RWPE2 (cell line): ENCODE measurements around the gene GHRHR.

Source experiments
- ATAC-seq: fragments of 200-7000 bp; cut with Tn5 transposase; 3 replicates; pipeline ENCODE4 v1.9.1; 2021; ENCODE audit warnings: low read depth
- DNase-seq: peaks from one replicate; pipeline ENCODE4 v3.0.0-alpha.2; 2020; ENCODE audit warnings: low spot score
- H3K27ac ChIP-seq: fragments of 450-650 bp; 2 replicates; pipeline ENCODE4 v1.5.1; 2017; ENCODE audit warnings: mild to moderate bottlenecking; ENCODE audit not compliant: poor library complexity, severe bottlenecking
- H3K27me3 ChIP-seq: fragments of 250-450 bp; sonication (Bioruptor Pico); 2 replicates; pipeline ENCODE4 v1.5.1; 2021; ENCODE audit warnings: mild to moderate bottlenecking, moderate library complexity; ENCODE audit not compliant: insufficient read depth, poor library complexity, severe bottlenecking
- H3K36me3 ChIP-seq: fragments of 250-450 bp; sonication (Bioruptor Pico); 2 replicates; pipeline ENCODE4 v1.5.1; 2020; ENCODE audit warnings: low read depth, mild to moderate bottlenecking, moderate library complexity
- H3K4me1 ChIP-seq: fragments of 250-450 bp; sonication (Bioruptor Pico); 2 replicates; pipeline ENCODE4 v1.5.1; 2021; ENCODE audit warnings: mild to moderate bottlenecking, moderate library complexity; ENCODE audit not compliant: insufficient read depth, poor library complexity, severe bottlenecking
- H3K4me3 ChIP-seq: fragments of 250-450 bp; sonication (Bioruptor Pico); 2 replicates; pipeline ENCODE4 v1.5.1; 2021; ENCODE audit warnings: mild to moderate bottlenecking, moderate library complexity; ENCODE audit not compliant: severe bottlenecking
- H3K9me3 ChIP-seq: fragments of 250-450 bp; sonication (Bioruptor Pico); 2 replicates; pipeline ENCODE4 v1.5.1; 2021; ENCODE audit warnings: mild to moderate bottlenecking, moderate library complexity; ENCODE audit not compliant: severe bottlenecking
- CTCF ChIP-seq: fragments of 450-650 bp; IDR thresholded peaks from one replicate; pipeline ENCODE4 v1.5.1; 2017; ENCODE audit warnings: mild to moderate bottlenecking, moderate library complexity; ENCODE audit not compliant: poor library complexity, severe bottlenecking

Gene GHRHR

DNA sequence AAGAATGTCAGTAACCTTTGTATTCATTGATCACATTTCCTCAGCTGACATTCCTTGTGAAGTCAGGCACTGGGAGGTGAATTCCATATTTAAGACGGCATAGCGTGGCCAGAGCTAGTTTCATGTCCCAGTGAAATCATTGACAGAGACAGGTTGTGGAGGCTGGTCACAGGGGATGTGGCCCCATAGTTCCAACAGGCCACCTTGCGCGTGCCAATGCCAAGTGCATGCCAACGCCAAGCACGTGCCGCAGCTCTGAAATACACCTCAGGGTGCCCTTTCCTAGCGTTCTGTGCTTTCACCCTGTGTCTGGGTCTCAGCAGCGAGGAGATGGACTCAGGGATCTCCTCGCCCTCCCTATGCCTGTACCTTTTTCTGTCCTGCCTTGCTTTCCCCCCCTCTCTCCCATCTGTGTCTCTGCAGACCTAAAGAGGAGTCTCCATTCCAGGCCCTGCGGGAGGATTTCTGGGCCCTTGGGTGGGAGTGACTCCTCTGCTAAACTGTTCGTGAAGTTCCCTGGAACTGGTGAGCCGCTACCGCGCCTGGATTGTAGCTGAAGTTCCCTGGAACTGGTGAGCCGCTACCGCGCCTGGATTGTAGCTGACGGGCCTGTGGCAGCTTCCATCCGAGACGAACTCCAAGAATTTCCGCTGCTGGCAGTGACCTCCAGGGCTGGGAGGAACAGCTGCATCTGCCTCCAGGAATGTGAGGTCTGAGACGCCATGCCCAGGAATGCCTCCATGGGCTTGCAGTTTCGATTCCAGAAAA, 32.4 kb upstream of the GHRHR start:
- no peaks in the 10 kb centered on the region for H3K36me3 ChIP-seq
- DNase-seq, result no peak
- no peak for ATAC-seq
- H3K4me3 ChIP-seq, result no peak overlapping the region
- H3K27ac ChIP-seq, result no peak overlapping the region
- no peak for TF ChIP-seq CTCF
- no peaks in the 10 kb centered on the region for H3K9me3 ChIP-seq
- no peaks in the 10 kb centered on the region for H3K4me1 ChIP-seq
- no peaks in the 10 kb centered on the region for H3K27me3 ChIP-seq

GRCh38 chr7:30931929-30932540, 31.7 kb upstream of the GHRHR start:
- H3K27ac ChIP-seq, result no peak overlapping the region
- DNase-seq (no peak), ATAC-seq (no peak)
- no peak overlapping the region for H3K4me3 ChIP-seq
- H3K9me3 ChIP-seq, result no peaks in the 10 kb centered on the region
- no peak for TF ChIP-seq CTCF
- no peaks in the 10 kb centered on the region for H3K4me1 ChIP-seq
- no peaks in the 10 kb centered on the region for H3K27me3 ChIP-seq
- H3K36me3 ChIP-seq, result no peaks in the 10 kb centered on the region

DNA sequence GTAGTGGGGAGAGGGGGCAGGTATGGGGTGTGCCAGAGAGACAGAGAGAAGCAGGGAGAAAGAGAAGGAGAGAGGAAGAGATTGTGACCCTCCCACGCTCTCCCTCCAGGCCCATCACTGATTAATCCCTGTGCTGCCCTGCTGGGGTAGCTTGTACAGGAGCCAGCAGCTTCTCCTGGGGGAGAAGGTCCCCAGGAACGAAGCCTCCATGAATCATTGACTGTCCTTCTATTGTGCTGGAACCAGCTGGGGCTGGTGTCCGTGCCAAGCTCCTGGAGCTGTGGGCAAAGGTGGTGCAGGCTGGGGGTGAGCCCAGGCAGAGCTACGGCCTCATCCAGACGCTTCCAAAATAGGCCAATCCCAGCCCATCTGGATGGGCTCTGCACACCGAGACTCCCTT, 31.2 kb upstream of the GHRHR start:
- DNase-seq, result no peak
- no peak overlapping the region for H3K27ac ChIP-seq

DNA sequence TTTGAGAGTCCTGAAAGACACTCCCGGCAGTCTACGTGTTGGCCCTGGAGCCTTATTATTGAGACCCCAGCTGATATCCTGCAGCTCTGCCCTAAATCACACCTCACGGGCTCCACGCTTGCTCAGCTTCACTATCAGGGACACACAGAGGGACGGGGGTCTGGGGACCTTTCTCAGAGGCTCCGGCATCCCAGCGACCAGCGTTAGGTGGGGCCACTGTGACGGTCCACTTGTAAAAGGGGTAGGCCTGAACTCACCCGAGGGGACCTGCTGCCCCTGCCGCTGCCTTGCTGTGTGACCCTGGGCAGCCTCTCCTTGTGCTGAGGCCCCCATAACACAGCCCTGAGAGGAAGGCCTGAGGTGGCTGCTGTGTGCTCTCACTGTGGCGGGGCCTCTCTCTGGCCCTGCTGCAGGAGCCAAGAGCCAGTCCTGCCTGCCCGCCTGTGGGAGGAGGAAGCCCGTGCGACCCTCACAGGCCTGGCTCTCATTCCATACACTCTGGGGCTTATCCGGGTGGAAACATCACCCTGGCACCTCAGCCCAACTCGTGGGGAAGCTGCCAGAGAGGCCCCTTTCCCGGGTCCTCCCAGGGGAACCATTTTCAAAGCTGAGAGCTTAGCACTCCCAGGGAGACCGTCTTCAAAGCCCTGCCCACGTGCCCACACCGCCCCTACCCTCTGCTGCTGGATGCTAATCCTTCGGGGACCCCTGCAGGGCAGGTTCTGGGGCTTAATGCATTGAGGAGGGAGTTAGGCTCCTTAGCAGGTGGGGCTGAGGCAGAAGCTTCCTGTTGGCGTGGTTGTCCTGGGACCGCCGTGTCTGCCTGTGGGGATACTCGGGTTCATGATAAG, 30.4 kb upstream of the GHRHR start:
- no peak overlapping the region for H3K27ac ChIP-seq
- no peak for TF ChIP-seq CTCF
- H3K4me3 ChIP-seq, result no peak overlapping the region
- no peaks in the 10 kb centered on the region for H3K9me3 ChIP-seq
- peak; percentile 48 for DNase-seq
- no peaks in the 10 kb centered on the region for H3K4me1 ChIP-seq
- no peak for ATAC-seq
- no peaks in the 10 kb centered on the region for H3K27me3 ChIP-seq
- no peaks in the 10 kb centered on the region for H3K36me3 ChIP-seq

More for the DNA sequence above, 31.2 kb upstream of the GHRHR start:
- no peak for TF ChIP-seq CTCF
- Histone ChIP-seq H3K4me3 (no peak overlapping the region), H3K27me3 (no peaks in the 10 kb centered on the region), H3K36me3 (no peaks in the 10 kb centered on the region), H3K4me1 (no peaks in the 10 kb centered on the region), H3K9me3 (no peaks in the 10 kb centered on the region)
- no peak for ATAC-seq
